Measurements from ENCODE around the gene MGAT2. TPM values are rescaled to one million over a fixed set of nuclear protein-coding genes. Genes with fewer than 3 reads are reported as not detected.
A peak's percentile ranks its signal among the peaks of the same experiment; 100 is the strongest.
"Not testable (repeated sequence)": the region's sequence is repeated elsewhere in the genome, so short reads cannot be mapped to it uniquely, and the experiment has no call there.

The MGAT2 gene
- total RNA-seq, 1 donor from 2014 or later: 30.3 TPM

DNA sequence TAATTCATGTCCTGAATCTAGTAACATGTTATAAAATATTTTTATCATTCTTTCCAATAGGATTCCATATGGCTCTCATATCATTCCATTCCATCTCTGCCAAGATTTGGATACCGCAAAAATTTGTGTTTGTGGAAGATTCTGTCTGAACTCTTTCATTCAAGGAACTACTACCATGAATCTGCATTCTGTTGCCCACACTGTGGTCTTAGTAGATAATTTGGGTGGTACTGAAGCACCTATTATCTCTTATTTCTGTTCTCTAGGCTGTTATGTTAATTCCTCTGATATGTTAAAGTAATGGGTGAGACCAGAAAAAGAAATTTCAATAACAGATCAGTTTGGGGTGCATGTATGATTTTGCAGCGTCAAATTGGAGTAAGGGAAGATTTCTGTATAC is 6.4 kb upstream of the MGAT2 start:
- no peak overlapping the region for H2AFZ ChIP-seq (replicated peaks)
- DNase-seq (ENCODE audit: low spot score): no peak
- H3K79me2 ChIP-seq (ENCODE audit: low read depth): peaks cover 36% of the 10 kb centered on the region
- H3K27me3 ChIP-seq: no peaks in the 10 kb centered on the region
- peaks cover 9% of the 10 kb centered on the region for H3K4me1 Mint-ChIP-seq
- H3F3A ChIP-seq (ENCODE audit: low read depth): peaks cover 31% of the 10 kb centered on the region
- H3K27ac Mint-ChIP-seq: no peak overlapping the region
- H3K27ac ChIP-seq: no peak overlapping the region
- no peak overlapping the region for H3K4me2 ChIP-seq
- peaks cover 4% of the 10 kb centered on the region for H3K36me3 ChIP-seq
- no peaks in the 10 kb centered on the region for H3K9me3 ChIP-seq (ENCODE audit: low read depth)
- H3K36me3 Mint-ChIP-seq: peaks cover 25% of the 10 kb centered on the region
- H3K27me3 Mint-ChIP-seq (ENCODE audit: insufficient read depth, low read depth): no peaks in the 10 kb centered on the region
- peaks cover 11% of the 10 kb centered on the region for H4K20me1 ChIP-seq (ENCODE audit: low read depth)
- no peak overlapping the region for H3K4me3 Mint-ChIP-seq
- no peak overlapping the region for H3K4me3 ChIP-seq
- no peak overlapping the region for H3K9ac ChIP-seq
- H3K4me1 ChIP-seq: peaks cover 2% of the 10 kb centered on the region
- no peaks in the 10 kb centered on the region for H3K9me3 Mint-ChIP-seq
- TF ChIP-seq EZH2phosphoT487 (IDR thresholded peaks at IDR 0.05) (no peak), EZH2 (IDR thresholded peaks at IDR 0.05) (no peak)
- TF ChIP-seq, protein P1, sequence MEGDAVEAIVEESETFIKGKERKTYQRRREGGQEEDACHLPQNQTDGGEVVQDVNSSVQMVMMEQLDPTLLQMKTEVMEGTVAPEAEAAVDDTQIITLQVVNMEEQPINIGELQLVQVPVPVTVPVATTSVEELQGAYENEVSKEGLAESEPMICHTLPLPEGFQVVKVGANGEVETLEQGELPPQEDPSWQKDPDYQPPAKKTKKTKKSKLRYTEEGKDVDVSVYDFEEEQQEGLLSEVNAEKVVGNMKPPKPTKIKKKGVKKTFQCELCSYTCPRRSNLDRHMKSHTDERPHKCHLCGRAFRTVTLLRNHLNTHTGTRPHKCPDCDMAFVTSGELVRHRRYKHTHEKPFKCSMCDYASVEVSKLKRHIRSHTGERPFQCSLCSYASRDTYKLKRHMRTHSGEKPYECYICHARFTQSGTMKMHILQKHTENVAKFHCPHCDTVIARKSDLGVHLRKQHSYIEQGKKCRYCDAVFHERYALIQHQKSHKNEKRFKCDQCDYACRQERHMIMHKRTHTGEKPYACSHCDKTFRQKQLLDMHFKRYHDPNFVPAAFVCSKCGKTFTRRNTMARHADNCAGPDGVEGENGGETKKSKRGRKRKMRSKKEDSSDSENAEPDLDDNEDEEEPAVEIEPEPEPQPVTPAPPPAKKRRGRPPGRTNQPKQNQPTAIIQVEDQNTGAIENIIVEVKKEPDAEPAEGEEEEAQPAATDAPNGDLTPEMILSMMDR (IDR thresholded peaks at IDR 0.05): no peak

DNA sequence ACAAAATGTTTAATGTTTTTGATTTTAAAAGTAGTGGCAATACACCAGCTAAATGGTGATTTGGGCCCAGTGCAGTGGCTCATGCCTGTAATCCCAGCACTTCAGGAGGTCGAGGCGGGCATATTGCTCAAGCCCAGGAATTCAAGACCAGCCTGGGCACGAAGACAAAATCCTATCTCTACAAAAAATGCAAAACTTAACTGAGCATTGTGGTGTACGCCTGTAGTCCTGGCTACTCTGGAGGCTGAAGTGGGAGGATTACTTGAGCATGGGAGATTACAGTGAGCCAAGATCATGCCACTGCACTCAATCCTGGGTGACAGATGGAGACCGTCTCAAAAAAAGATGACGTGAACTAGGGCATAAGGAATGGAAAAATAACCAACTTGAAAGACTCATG is 4.8 kb upstream of the MGAT2 start:
- Histone ChIP-seq H3K4me2 (no peak overlapping the region), H3K9ac (no peak overlapping the region), H3K9me3 (ENCODE audit: low read depth) (no peaks in the 10 kb centered on the region), H3K27ac (no peak overlapping the region), H3K27me3 (no peaks in the 10 kb centered on the region), H4K20me1 (ENCODE audit: low read depth) (peaks cover 19% of the 10 kb centered on the region), H3K79me2 (ENCODE audit: low read depth) (peaks cover 48% of the 10 kb centered on the region), H3K36me3 (peaks cover 4% of the 10 kb centered on the region), H3K4me3 (no peak overlapping the region), H3K4me1 (peaks cover 7% of the 10 kb centered on the region), H3F3A (ENCODE audit: low read depth) (peaks cover 39% of the 10 kb centered on the region), H2AFZ (replicated peaks) (no peak overlapping the region)
- Mint-ChIP-seq H3K4me1 (peaks cover 17% of the 10 kb centered on the region), H3K4me3 (no peak overlapping the region), H3K27me3 (ENCODE audit: insufficient read depth, low read depth) (peaks cover 5% of the 10 kb centered on the region), H3K27ac (no peak overlapping the region), H3K9me3 (no peaks in the 10 kb centered on the region), H3K36me3 (peaks cover 21% of the 10 kb centered on the region)
- no peak for TF ChIP-seq EZH2 (IDR thresholded peaks at IDR 0.05)
- no peak for TF ChIP-seq EZH2phosphoT487 (IDR thresholded peaks at IDR 0.05)
- TF ChIP-seq, protein P1 (IDR thresholded peaks at IDR 0.05): no peak
- no peak for DNase-seq (ENCODE audit: low spot score)

DNA sequence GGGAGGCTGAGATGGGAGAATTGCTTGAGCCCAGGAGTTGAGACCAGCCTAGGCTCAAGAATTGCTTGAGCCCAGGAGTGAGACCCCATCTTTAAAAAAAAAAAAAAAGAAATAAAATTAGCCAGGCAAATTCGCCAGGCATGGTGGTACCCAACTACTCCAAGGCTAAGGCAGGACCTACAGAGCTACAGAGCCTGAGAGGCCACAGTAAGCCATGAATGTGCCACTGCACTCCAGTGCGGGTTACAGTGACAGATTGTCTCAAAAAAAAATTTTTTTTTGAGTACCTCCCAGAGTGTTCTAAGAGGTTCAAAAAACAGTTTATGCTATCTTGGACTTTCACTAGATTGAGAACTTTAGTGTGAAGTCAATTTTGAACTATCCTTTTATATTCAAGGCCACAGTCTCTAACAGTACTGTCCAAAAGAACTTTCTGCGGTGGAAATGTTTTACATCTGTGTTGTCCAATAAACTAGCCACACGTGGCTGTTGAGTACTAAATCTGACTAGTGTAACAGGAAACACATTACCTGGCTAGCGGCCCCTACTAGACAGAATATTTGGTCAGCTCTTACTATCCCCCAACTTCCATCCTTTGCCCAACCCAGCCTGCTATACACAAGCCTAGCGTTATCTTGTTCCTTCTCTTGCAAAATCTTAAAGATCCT is 2.6 kb upstream of the MGAT2 start:
- no peak overlapping the region for H3K4me3 ChIP-seq
- Mint-ChIP-seq H3K9me3 (no peaks in the 10 kb centered on the region), H3K4me1 (peaks cover 30% of the 10 kb centered on the region), H3K36me3 (peaks cover 23% of the 10 kb centered on the region), H3K4me3 (no peak overlapping the region), H3K27ac (no peak overlapping the region), H3K27me3 (ENCODE audit: insufficient read depth, low read depth) (peaks cover 5% of the 10 kb centered on the region)
- no peaks in the 10 kb centered on the region for H3K9me3 ChIP-seq (ENCODE audit: low read depth)
- no peak overlapping the region for H3K4me2 ChIP-seq
- H3K9ac ChIP-seq: no peak overlapping the region
- no peak overlapping the region for H2AFZ ChIP-seq (replicated peaks)
- peaks cover 8% of the 10 kb centered on the region for H3K36me3 ChIP-seq
- TF ChIP-seq EZH2phosphoT487 (IDR thresholded peaks at IDR 0.05): no peak
- TF ChIP-seq EZH2 (IDR thresholded peaks at IDR 0.05): no peak
- TF ChIP-seq, protein P1 (IDR thresholded peaks at IDR 0.05): no peak
- peaks cover 44% of the 10 kb centered on the region for H3F3A ChIP-seq (ENCODE audit: low read depth)
- H3K27ac ChIP-seq: no peak overlapping the region
- H4K20me1 ChIP-seq (ENCODE audit: low read depth): peaks cover 37% of the 10 kb centered on the region
- DNase-seq (ENCODE audit: low spot score): no peak
- H3K4me1 ChIP-seq: peaks cover 22% of the 10 kb centered on the region
- peaks cover 53% of the 10 kb centered on the region for H3K79me2 ChIP-seq (ENCODE audit: low read depth)
- H3K27me3 ChIP-seq: no peaks in the 10 kb centered on the region

DNA sequence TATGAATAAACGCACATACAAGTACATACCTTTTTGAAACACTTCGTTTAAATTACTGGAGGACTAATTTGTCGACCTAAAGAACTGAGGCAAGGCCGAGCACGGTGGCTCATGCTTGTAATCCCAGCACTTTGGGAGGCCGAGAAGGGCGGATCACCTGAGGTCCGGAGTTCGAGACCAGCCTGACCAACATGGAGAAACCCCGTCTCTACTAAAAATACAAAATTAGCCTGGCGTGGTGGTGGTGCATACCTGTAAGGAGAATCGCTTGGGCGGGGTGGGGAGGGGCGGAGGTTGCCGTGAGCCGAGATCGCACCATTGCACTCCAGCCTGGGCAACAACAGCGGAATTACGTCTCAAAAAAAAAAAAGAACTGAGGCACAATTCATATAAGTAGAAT is 1.3 kb upstream of the MGAT2 start:
- peaks cover 34% of the 10 kb centered on the region for H3K4me1 Mint-ChIP-seq
- H3K36me3 Mint-ChIP-seq: peaks cover 21% of the 10 kb centered on the region
- H3K4me3 Mint-ChIP-seq: peak overlapping the region; percentile 100
- H3F3A ChIP-seq (ENCODE audit: low read depth): peaks cover 49% of the 10 kb centered on the region
- DNase-seq (ENCODE audit: low spot score); H3K9me3 ChIP-seq (ENCODE audit: low read depth); H3K27ac ChIP-seq; H3K27me3 ChIP-seq; H3K36me3 ChIP-seq; H3K9me3 Mint-ChIP-seq; H3K27me3 Mint-ChIP-seq (ENCODE audit: insufficient read depth, low read depth); H2AFZ ChIP-seq (replicated peaks): not testable (repeated sequence)
- peaks cover 22% of the 10 kb centered on the region for H3K4me1 ChIP-seq
- peak overlapping the region; percentile 65 for H3K9ac ChIP-seq
- H4K20me1 ChIP-seq (ENCODE audit: low read depth): peaks cover 45% of the 10 kb centered on the region
- H3K79me2 ChIP-seq (ENCODE audit: low read depth): peaks cover 61% of the 10 kb centered on the region
- H3K27ac Mint-ChIP-seq: peak overlapping the region; percentile 95
- H3K4me2 ChIP-seq: peak overlapping the region; percentile 93
- peak overlapping the region; percentile 72 for H3K4me3 ChIP-seq
